C4-2B (cell line): ENCODE data around the gene CFAP119.

Experiments
- CTCF ChIP-seq: fragments of 450-650 bp; conservative IDR thresholded peaks from 2 replicates; pipeline ENCODE4 v1.5.1; 2017; ENCODE audit warnings: mild to moderate bottlenecking
- ZFX ChIP-seq: fragments of 450-650 bp; IDR thresholded peaks from 2 replicates; pipeline ENCODE4 v1.6.1; 2017

GRCh38 chr16:30805056-30805369 lies 43.2 kb upstream of the CFAP119 start:
- no peak for TF ChIP-seq CTCF
- TF ChIP-seq ZFX: no peak
